ENCODE measurements around the gene MRFAP1L1.

GRCh38 chr4:6689506-6689960, 20.1 kb downstream of the MRFAP1L1 start:
- TF ChIP-seq POLR2A (IDR thresholded peaks at IDR 0.05; ENCODE audit: low read depth, low read length), result no peak
- TF ChIP-seq POU2F2 (IDR thresholded peaks at IDR 0.05; ENCODE audit: low read depth, low read length), result no peak
